Measurements from ENCODE around the gene ADGRG6.
"Not testable (repeated sequence)": the region's sequence is repeated elsewhere in the genome, so short reads cannot be mapped to it uniquely, and the experiment has no call there.

ADGRG6 gene

DNA sequence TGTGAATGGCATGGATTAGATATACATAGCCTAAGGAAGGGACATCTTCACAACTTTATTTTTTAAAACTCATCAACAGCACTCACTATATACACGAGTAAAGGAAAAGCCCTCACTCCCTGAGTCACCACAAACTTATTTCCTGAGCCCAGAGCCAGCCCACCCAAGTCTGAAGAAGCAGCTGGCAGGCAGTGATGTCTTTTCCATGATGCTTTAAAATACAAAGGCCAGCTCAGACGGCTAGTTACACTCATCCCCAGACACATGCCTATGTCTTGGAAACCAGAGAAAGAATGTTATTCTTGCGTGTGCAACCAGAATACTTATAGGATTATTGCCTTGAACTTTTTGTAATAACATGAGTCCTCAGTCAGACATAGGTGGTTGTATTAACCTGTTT, 114.4 kb downstream of the ADGRG6 start:
- no peak for DNase-seq

DNA sequence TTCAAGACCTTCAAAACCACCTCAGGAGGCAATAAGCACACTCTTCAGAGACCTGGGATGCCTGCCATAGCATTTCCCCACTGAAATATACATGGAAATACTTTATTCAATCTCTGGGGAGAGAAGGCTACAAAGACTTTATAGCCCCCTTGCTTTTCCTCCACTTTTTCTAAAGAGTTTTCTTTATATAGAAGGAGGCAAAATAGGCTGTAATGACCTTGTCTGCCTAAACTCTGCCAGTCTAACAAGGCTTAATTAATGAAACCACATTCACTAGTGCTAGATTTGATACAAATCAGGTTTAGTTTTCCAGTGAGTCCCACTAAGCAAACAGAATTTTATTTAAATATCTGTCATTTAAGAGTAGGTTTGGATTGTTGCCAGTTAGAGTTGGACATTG, 114.9 kb downstream of the ADGRG6 start:
- no peak for DNase-seq

GRCh38 chr6:142417331-142417750, 115.5 kb downstream of the ADGRG6 start:
- DNase-seq: no peak

DNA sequence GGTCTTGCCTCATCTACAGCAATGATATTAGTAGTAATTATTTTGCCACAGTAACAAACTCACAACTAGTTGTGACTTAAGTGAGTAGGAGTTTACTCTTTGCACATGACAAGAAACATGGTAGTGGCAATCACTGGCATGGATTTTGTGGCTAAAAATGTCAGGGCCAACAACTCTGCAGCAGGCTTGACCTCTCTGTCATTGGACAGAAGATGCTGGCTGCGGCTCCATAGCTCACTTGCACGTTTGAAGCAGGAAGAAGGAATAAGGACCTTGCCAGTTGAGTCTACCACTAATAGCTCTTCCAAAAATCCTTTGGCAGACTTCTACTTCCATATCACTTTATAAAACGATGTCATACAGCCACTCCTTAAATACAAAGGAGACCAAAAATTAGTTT, 117.3 kb downstream of the ADGRG6 start:
- DNase-seq: no peak

DNA sequence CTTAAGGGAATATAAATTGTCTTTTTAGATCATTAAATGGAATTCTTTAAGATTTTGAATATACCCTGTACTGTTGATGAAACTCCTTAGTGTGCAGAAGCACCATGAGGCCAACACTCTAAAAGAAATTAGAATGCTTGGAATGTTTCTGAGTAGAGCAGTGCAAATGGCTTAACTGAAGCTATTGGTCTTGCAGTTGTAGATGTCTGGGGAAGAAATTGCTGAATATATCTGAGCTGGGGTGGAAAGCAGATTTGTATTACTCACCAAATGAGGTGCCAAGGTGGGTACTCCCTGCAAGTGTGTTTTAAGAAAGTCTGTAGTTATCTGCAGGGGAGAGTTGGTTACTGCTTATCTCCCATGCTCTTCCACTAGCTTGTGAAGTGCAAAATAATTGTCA, 119.0 kb downstream of the ADGRG6 start:
- no peak for DNase-seq

DNA sequence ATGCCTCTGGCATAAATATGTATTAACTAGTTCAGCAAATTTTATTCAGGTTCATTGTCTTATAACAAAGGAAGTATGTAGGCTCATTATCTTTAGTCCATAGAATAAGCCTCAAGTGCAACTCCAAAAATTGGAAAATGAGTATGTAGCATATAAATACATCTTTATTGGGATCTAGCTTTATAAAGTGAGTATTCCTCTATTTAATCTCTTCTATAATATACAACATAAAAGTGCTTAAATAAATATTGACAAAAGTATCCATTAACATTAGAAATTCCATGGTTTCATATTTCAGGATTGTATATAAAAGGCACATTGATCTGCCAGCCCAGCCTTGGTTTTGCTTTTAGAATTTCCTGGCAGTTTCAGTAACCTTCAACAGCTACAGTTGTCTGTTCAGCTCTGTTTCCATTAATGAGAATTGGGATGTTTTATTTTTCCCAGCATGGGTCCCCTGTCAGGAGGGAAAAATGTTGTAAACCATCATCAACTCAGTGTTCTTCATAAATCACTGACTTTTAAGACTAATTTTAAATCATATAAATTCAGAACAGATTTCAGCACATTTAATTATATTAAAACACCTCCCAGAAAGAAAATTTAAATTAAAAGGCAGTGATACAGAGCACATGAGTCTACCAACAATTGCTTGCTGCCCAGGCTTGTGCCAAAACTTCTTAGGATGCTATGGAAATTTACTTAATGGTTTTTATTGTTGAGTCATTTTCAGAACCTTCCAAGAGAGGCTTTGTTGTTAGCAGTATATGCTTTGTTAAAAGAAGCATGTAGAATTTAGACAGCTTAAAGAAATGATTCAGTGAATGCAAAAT, 119.7 kb downstream of the ADGRG6 start:
- DNase-seq: no peak

DNA sequence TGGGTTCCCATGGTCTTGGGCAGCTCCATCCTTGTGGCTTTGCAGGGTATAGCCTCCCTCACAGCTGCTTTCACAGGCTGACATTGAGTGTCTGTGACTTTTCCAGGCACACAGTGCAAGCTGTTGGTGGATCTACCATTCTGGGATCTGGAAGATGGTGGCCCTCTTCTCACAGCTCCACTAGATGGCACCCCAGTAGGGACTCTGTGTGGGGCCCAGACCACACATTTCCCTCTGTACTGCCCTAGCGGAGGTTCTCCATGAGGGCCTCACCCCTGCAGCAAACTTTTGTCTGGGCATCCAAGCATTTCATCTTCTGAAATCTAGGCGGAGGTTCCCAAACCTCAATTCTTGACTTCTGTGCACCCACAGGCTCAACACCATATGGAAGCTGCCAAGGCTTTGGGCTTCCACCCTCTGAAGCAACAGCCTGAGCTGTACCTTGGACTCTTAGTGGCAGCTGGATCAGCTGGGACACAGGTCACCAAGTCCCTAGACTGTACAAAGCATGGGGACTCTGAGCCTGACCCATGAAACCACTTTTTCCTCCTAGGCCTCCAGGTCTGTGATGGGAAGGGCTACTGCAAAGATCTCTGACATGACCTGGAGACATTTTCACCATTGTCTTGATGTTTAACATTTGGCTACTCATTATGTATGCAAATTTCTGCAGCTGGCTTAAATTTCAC, 124.8 kb downstream of the ADGRG6 start:
- not testable (repeated sequence) for DNase-seq

GRCh38 chr6:142428468-142428867, 126.7 kb downstream of the ADGRG6 start:
- DNase-seq: not testable (repeated sequence)

DNA sequence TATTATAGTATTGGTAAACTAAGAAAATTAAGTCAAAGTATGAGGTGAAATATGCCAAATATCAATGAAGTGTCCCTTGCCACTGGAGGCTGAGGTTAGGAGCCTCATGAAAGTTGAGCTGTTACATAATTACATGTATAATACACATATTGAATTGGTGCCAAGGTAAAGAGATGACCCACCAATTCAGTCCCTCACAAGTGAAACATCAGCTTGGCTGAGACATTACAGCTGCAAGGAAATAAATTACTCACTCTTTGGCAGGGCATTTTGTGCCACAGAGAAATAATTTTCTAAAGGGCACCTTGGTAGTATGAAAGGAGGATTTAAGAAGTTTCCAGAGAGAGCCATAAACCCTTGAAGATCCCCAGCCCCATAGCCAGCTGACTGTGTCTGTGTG, 127.4 kb downstream of the ADGRG6 start:
- no peak for DNase-seq

GRCh38 chr6:142433419-142433818, 131.6 kb downstream of the ADGRG6 start:
- DNase-seq: no peak

DNA sequence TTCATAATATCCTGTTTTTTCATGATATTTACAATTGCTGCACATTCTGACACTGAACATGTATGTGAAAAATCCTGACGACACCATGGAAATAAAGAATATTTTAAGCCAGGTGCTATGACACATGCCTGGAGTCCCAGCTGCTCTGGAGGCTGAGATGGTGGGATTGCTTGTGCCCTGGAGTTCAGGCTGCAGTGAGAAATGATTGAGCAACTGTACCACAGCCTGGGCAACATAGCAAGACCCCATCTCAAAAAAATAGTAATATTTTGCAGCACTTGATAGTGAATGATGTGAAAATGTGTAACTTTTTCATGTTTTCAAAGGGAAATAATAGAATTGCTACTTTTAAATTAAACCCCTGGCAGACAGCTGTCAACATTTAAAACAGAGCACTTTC, 137.1 kb downstream of the ADGRG6 start:
- DNase-seq: no peak

DNA sequence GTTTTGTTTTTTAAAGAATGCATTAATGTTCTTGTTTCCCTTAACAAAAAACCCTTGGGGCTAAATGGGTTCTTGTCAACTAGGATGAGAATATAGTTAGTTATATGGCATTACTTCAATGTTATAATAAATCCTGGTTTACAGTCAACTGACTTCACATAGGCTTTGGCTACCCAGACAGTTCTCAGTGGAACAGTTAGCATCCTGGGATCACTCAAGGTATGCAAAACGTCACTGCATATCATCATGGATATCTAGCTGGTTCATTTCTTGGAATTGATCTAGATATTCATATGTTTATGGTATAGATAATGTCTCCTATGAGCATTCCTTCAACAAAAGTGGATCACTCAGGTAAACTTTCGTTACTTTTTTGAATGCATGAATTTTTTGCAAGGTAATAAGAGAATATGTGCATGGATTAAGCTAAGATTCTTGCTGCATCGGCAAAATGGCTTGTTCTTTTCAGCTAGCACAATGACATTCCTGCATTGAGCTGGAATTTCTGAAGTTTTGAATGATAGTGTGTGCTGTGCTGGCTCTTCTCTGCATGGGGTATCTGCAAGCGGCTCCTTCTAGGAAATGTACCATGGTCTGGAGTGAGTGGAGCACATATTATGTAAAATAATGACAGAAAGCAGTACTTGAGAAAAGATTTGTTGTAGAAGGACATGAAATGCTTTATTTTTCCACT, 138.9 kb downstream of the ADGRG6 start:
- DNase-seq: no peak

GRCh38 chr6:142441716-142442115, 139.9 kb downstream of the ADGRG6 start:
- no peak for DNase-seq

DNA sequence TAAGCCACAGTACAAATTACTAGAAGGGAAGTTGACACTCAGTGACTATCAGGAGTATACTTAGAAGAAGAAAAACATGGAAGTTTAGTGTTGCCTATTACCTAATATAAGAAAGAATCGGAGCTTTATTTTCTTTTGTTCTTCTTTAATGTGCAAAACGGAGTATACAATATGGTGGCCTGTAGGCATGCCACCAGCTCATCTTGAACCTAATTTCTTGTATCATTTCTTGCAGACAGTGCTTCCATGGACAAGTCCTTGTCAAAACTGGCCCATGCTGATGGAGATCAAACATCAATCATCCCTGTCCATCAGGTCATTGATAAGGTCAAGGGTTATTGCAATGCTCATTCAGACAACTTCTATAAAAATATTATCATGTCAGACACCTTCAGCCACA, 141.3 kb downstream of the ADGRG6 start:
- DNase-seq: no peak

- no peak for DNase-seq
Measured at GRCh38 chr6:142443532-142443931, 141.7 kb downstream of the ADGRG6 start.

- DNase-seq: no peak
Measured at GRCh38 chr6:142444376-142444775, 142.6 kb downstream of the ADGRG6 start.

- DNase-seq: no peak
Measured at GRCh38 chr6:142444881-142445301, 143.1 kb downstream of the ADGRG6 start.

- no peak for DNase-seq
Measured at GRCh38 chr6:142446168-142446567, 144.4 kb downstream of the ADGRG6 start.

DNA sequence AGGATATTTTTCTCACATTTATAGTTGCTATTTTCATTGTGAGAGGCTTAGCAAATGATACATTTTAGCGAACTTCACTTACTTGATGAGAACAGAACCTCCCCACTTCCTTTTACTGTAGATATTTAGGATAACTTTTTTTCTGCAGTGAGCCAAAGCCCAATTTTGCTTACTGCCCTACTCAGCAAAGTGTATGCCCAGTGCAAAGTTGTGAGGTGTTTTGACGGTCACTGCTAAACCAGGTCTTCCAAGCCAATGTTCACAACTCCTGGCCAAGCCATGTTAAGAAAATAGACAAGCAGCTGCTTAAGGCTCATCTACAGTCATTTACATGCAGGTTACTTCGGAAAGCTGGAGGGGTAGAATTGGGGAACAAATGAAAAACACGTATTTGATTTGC, 144.8 kb downstream of the ADGRG6 start:
- DNase-seq: no peak

- DNase-seq: no peak
Measured at GRCh38 chr6:142448091-142448729, 146.4 kb downstream of the ADGRG6 start.

GRCh38 chr6:142450856-142451255, 149.0 kb downstream of the ADGRG6 start:
- not testable (repeated sequence) for DNase-seq

- DNase-seq: no peak
Measured at GRCh38 chr6:142452993-142453392, 151.2 kb downstream of the ADGRG6 start.

GRCh38 chr6:142454196-142454595, 152.4 kb downstream of the ADGRG6 start:
- not testable (repeated sequence) for DNase-seq
